CD8-positive, alpha-beta memory T cell (primary cell): ENCODE results near the gene SNAP23. TPM values are rescaled to one million over a fixed set of nuclear protein-coding genes. Genes with fewer than 3 reads are reported as not detected.
A peak's percentile ranks its signal among the peaks of the same experiment; 100 is the strongest.

ENCODE experiments used
- CTCF ChIA-PET: fragments of 350-600 bp; sonication (Branson Sonifier 250); formaldehyde crosslinking; loops from one replicate; lab custom pipeline; 2021; ENCODE audit warnings: antibody characterized with exemption; lab: Charles Lee
- POLR2A ChIA-PET: fragments of 350-600 bp; sonication (Branson Sonifier 250); formaldehyde crosslinking; loops from one replicate; lab custom pipeline; 2021; ENCODE audit warnings: antibody characterized with exemption; lab: Charles Lee
- DNase-seq, 5 donors: peaks; one replicate each; pipeline versions ENCODE4 v3.0.0 to v3.0.0-alpha.2; 2020 to 2022; ENCODE audit warnings: mixed read lengths in 1 of 5
- H3K27ac ChIP-seq: one replicate; pipeline ENCODE4 v1.7.0; 2013; ENCODE audit warnings: low read depth, mild to moderate bottlenecking, low read length, moderate library complexity
- H3K27me3 ChIP-seq: 2 replicates; pipeline ENCODE4 v1.7.0; 2013; ENCODE audit warnings: low read length, mild to moderate bottlenecking; ENCODE audit not compliant: insufficient read depth, poor library complexity, severe bottlenecking
- H3K36me3 ChIP-seq: 2 replicates; pipeline ENCODE4 v1.7.0; 2013; ENCODE audit warnings: mild to moderate bottlenecking, low read length, moderate library complexity; ENCODE audit not compliant: insufficient read depth
- H3K4me1 ChIP-seq: 2 replicates; pipeline ENCODE4 v1.7.0; 2013; ENCODE audit warnings: mild to moderate bottlenecking, low read length, moderate library complexity; ENCODE audit not compliant: insufficient read depth
- H3K4me3 ChIP-seq: 2 replicates; pipeline ENCODE4 v1.7.0; 2013; ENCODE audit warnings: mild to moderate bottlenecking, low read length
- H3K9me3 ChIP-seq: 2 replicates; pipeline ENCODE4 v1.7.0; 2013; ENCODE audit warnings: mild to moderate bottlenecking, low read length
- H3K27ac Mint-ChIP-seq, 8 donors: one replicate each; pipeline ENCODE4 v1.8.0; 2020 to 2021; ENCODE audit warnings: mixed read lengths in 8 of 8, mild to moderate bottlenecking in 6 of 8, inconsistent platforms in 3 of 8, moderate library complexity in 3 of 8
- H3K27me3 Mint-ChIP-seq, 2 donors: one replicate each; pipeline ENCODE4 v1.8.0; 2020 to 2021; ENCODE audit warnings: mixed read lengths in 2 of 2, mild to moderate bottlenecking in 1 of 2, moderate library complexity in 1 of 2
- H3K36me3 Mint-ChIP-seq, 3 donors: one replicate each; pipeline ENCODE4 v1.8.0; 2020 to 2021; ENCODE audit warnings: mixed read lengths in 3 of 3, inconsistent platforms in 1 of 3, mild to moderate bottlenecking in 1 of 3
- H3K4me1 Mint-ChIP-seq, 3 donors: one replicate each; pipeline ENCODE4 v1.8.0; 2020 to 2021; ENCODE audit warnings: mixed read lengths in 3 of 3, inconsistent platforms in 1 of 3, mild to moderate bottlenecking in 1 of 3
- H3K4me3 Mint-ChIP-seq, 7 donors: one replicate each; pipeline ENCODE4 v1.8.0; 2020 to 2021; ENCODE audit warnings: mixed read lengths in 7 of 7, mild to moderate bottlenecking in 6 of 7, moderate library complexity in 4 of 7, inconsistent platforms in 2 of 7
- H3K9me3 Mint-ChIP-seq, 5 donors: one replicate each; pipeline ENCODE4 v1.8.0; 2020 to 2022; ENCODE audit warnings: mixed read lengths in 5 of 5, mild to moderate bottlenecking in 3 of 5, moderate library complexity in 2 of 5, inconsistent platforms in 1 of 5
- polyA plus RNA-seq: library from polyadenylated mRNA; unstranded; fragments of 300-500 nt; fragmentation: Illumina TruSeq; gene quantifications from one replicate; pipeline ENCODE4 v1.2.3, GENCODE V29; 2021
- total RNA-seq, 2 experiments: library from RNA; stranded (reverse); gene quantifications; one replicate each; pipeline ENCODE4 v1.2.3, GENCODE V29; 2021

SNAP23 gene
- total and polyA plus RNA-seq, 3 experiments from 2014 or later: 48.1 to 59.5 (median 54.4) TPM

- Histone ChIP-seq H3K4me1 (no peaks in the 10 kb centered on the region), H3K4me3 (no peak overlapping the region), H3K9me3 (no peaks in the 10 kb centered on the region), H3K27me3 (no peaks in the 10 kb centered on the region), H3K27ac (no peak overlapping the region), H3K36me3 (no peaks in the 10 kb centered on the region)
- no peaks in the 10 kb centered on the region for H3K27me3 Mint-ChIP-seq
- H3K36me3 Mint-ChIP-seq: peaks cover 5 to 19% (median 8%) of the 10 kb centered on the region in 3 donors
- H3K4me3 Mint-ChIP-seq: no peak overlapping the region
- peaks cover 18 to 34% (median 21%) of the 10 kb centered on the region in 3 donors for H3K4me1 Mint-ChIP-seq
- peaks cover 0 to 3% (median 0%) of the 10 kb centered on the region in 5 donors for H3K9me3 Mint-ChIP-seq
- POLR2A ChIA-PET: no interaction called here
- CTCF ChIA-PET: interaction anchor here (1.0 kb wide), 1 partner anchor 12 kb away, joined by 3 read pairs; no protein-coding TSS in a partner anchor
- no peak for DNase-seq
- H3K27ac Mint-ChIP-seq: peak overlapping the region in 1 of 8 donors; percentile 0
These were observed 11.8 kb upstream of the SNAP23 start for GRCh38 chr15:42483677-42484076.

GRCh38 chr15:42490291-42490670, 5.2 kb upstream of the SNAP23 start:
- H3K27me3 Mint-ChIP-seq: no peaks in the 10 kb centered on the region
- ChIA-PET CTCF (interaction anchor here (1.4 to 1.7 kb wide), 2 partner anchors 91 to 155 kb away, joined by 3 read pairs; no protein-coding TSS in a partner anchor), POLR2A (interaction anchor here (1.2 to 2.5 kb wide), 3 partner anchors 9 to 217 kb away, joined by 5 to 13 read pairs (median 8); partner anchors contain the start of genes GANC, HAUS2, LRRC57 and TMEM87A)
- H3K4me1 Mint-ChIP-seq: peaks cover 41 to 64% (median 50%) of the 10 kb centered on the region in 3 donors
- Histone ChIP-seq H3K27ac (peak overlapping the region; percentile 92), H3K4me3 (peak overlapping the region; percentile 82), H3K36me3 (no peaks in the 10 kb centered on the region), H3K9me3 (no peaks in the 10 kb centered on the region), H3K27me3 (no peaks in the 10 kb centered on the region), H3K4me1 (peaks cover 35% of the 10 kb centered on the region)
- H3K27ac Mint-ChIP-seq: peak overlapping the region; percentile 95 to 100 (median 99)
- peak in 1 of 5 donors; percentile 17 for DNase-seq
- H3K4me3 Mint-ChIP-seq: peak overlapping the region; percentile 95 to 100 (median 99)
- H3K9me3 Mint-ChIP-seq: no peaks in the 10 kb centered on the region
- peaks cover 0 to 18% (median 2%) of the 10 kb centered on the region in 3 donors for H3K36me3 Mint-ChIP-seq

GRCh38 chr15:42490671-42491538, 4.5 kb upstream of the SNAP23 start, which contains the start of gene ZNF106:
Gene ZNF106 (minus strand): TSS chr15:42491141. CDS start chr15:42472289, 18,852 bp downstream.
- Histone ChIP-seq H3K27me3 (no peaks in the 10 kb centered on the region), H3K4me1 (peaks cover 37% of the 10 kb centered on the region), H3K9me3 (no peaks in the 10 kb centered on the region), H3K36me3 (no peaks in the 10 kb centered on the region), H3K4me3 (peak within 1 kb of the TSS; percentile 82), H3K27ac (peak within 1 kb of the TSS; percentile 92)
- Mint-ChIP-seq H3K27ac (peak within 1 kb of the TSS; percentile 95 to 100 (median 99)), H3K4me3 (peak within 1 kb of the TSS; percentile 95 to 100 (median 99)), H3K27me3 (no peaks in the 10 kb centered on the region), H3K4me1 (peaks cover 46 to 68% (median 54%) of the 10 kb centered on the region in 3 donors), H3K36me3 (peaks cover 0 to 21% (median 0%) of the 10 kb centered on the region in 3 donors), H3K9me3 (no peaks in the 10 kb centered on the region)
- peak; percentile 82 to 92 (median 91) for DNase-seq
- ChIA-PET CTCF (interaction anchor here (0.9 to 1.7 kb wide), 3 partner anchors 57 to 155 kb away, joined by 3 read pairs; no protein-coding TSS in a partner anchor), POLR2A (interaction anchor here (0.6 to 2.5 kb wide), 10 partner anchors 9 to 281 kb away, joined by 3 to 13 read pairs (median 4); partner anchors contain the start of genes GANC, HAUS2, LRRC57 and STARD9)

GRCh38 chr15:42491539-42492225, 3.8 kb upstream of the SNAP23 start:
- H3K4me1 Mint-ChIP-seq: peaks cover 53 to 75% (median 62%) of the 10 kb centered on the region in 3 donors
- peak overlapping the region; percentile 95 to 100 (median 99) for H3K4me3 Mint-ChIP-seq
- CTCF ChIA-PET: interaction anchor here (0.9 kb wide), 1 partner anchor 56 kb away, joined by 3 read pairs; no protein-coding TSS in a partner anchor

GRCh38 chr15:42493679-42494078, 1.8 kb upstream of the SNAP23 start:
- Mint-ChIP-seq H3K36me3 (peaks cover 0 to 22% (median 0%) of the 10 kb centered on the region in 3 donors), H3K4me3 (peak overlapping the region; percentile 5 to 92 (median 25)), H3K27ac (peak overlapping the region in 6 of 8 donors; percentile 3 to 90 (median 36)), H3K4me1 (peaks cover 54 to 79% (median 64%) of the 10 kb centered on the region in 3 donors), H3K27me3 (no peaks in the 10 kb centered on the region), H3K9me3 (no peaks in the 10 kb centered on the region)
- Histone ChIP-seq H3K27ac (no peak overlapping the region), H3K4me1 (peaks cover 47% of the 10 kb centered on the region), H3K9me3 (no peaks in the 10 kb centered on the region), H3K36me3 (no peaks in the 10 kb centered on the region), H3K4me3 (no peak overlapping the region), H3K27me3 (no peaks in the 10 kb centered on the region)
- DNase-seq: no peak
- POLR2A ChIA-PET: no interaction called here
- CTCF ChIA-PET: no interaction called here

More at GRCh38 chr15:42491539-42492225, 3.8 kb upstream of the SNAP23 start:
- no peaks in the 10 kb centered on the region for H3K9me3 Mint-ChIP-seq
- Histone ChIP-seq H3K9me3 (no peaks in the 10 kb centered on the region), H3K4me3 (peak overlapping the region; percentile 82), H3K27ac (peak overlapping the region; percentile 92), H3K36me3 (no peaks in the 10 kb centered on the region), H3K4me1 (peaks cover 44% of the 10 kb centered on the region), H3K27me3 (no peaks in the 10 kb centered on the region)
- no peaks in the 10 kb centered on the region for H3K27me3 Mint-ChIP-seq
- peak overlapping the region; percentile 95 to 100 (median 99) for H3K27ac Mint-ChIP-seq
- H3K36me3 Mint-ChIP-seq: peaks cover 0 to 22% (median 0%) of the 10 kb centered on the region in 3 donors
- no peak for DNase-seq
- POLR2A ChIA-PET: interaction anchor here (0.7 to 2.5 kb wide), 8 partner anchors 8 to 218 kb away, joined by 3 to 13 read pairs (median 5); partner anchors contain the start of genes GANC, HAUS2, LRRC57 and STARD9

- Histone ChIP-seq H3K27me3 (no peaks in the 10 kb centered on the region), H3K4me3 (peak overlapping the region; percentile 99), H3K9me3 (no peaks in the 10 kb centered on the region), H3K36me3 (no peaks in the 10 kb centered on the region), H3K4me1 (peaks cover 43% of the 10 kb centered on the region), H3K27ac (peak overlapping the region; percentile 74)
- CTCF ChIA-PET: interaction anchor here (1.0 to 1.5 kb wide), 2 partner anchors 11 to 18 kb away, joined by 3 to 4 read pairs; no protein-coding TSS in a partner anchor
- Mint-ChIP-seq H3K27ac (peak overlapping the region; percentile 90 to 99 (median 96)), H3K4me3 (peak overlapping the region; percentile 92 to 100 (median 98)), H3K9me3 (no peaks in the 10 kb centered on the region), H3K4me1 (peaks cover 58 to 84% (median 65%) of the 10 kb centered on the region in 3 donors), H3K27me3 (no peaks in the 10 kb centered on the region), H3K36me3 (peaks cover 0 to 28% (median 0%) of the 10 kb centered on the region in 3 donors)
- DNase-seq: peak in 2 of 5 donors; percentile 14 to 30
- POLR2A ChIA-PET: interaction anchor here (1.3 kb wide), 1 partner anchor 54 kb away, joined by 4 read pairs; the partner anchor contains the start of genes HAUS2 and LRRC57
These were observed 455 bp upstream of the SNAP23 start for GRCh38 chr15:42494998-42495360.
